OCI-LY3 (cell line): ENCODE results near the gene MAZ.
"Not testable (repeated sequence)": the region's sequence is repeated elsewhere in the genome, so short reads cannot be mapped to it uniquely, and the experiment has no call there.

Experiments
- H2AFZ ChIP-seq: fragments of 200-600, 300-600 bp; shearing (Covaris generic); 2 replicates; pipeline ENCODE4 v1.6.0; 2014; ENCODE audit warnings: antibody characterized with exemption, low read depth, low read length
- H3K27ac ChIP-seq: fragments of 200-600, 300-600 bp; sonication (generic); 2 replicates; pipeline ENCODE4 v1.5.1; 2014; ENCODE audit warnings: mild to moderate bottlenecking, low read length, moderate library complexity, mixed read lengths
- H3K27me3 ChIP-seq: fragments of 200-600, 300-600 bp; sonication (generic); 2 replicates; pipeline ENCODE4 v1.6.1; 2014; ENCODE audit warnings: low read depth, low read length, mixed read lengths
- H3K36me3 ChIP-seq: fragments of 200-600, 300-600 bp; sonication (generic); replicated peaks from 2 replicates; pipeline ENCODE3; 2014; ENCODE audit warnings: low read depth, low read length, mixed read lengths
- H3K4me1 ChIP-seq: fragments of 300-600, 200-600 bp; sonication (generic); 2 replicates; pipeline ENCODE4 v1.6.1; 2014; ENCODE audit warnings: low read length, mixed read lengths
- H3K4me2 ChIP-seq: fragments of 200-600, 300-600 bp; sonication (generic); 2 replicates; pipeline ENCODE4 v1.6.1; 2014; ENCODE audit warnings: low read length, mixed read lengths
- H3K4me3 ChIP-seq: fragments of 300-600, 200-600 bp; sonication (generic); 2 replicates; pipeline ENCODE4 v1.5.1; 2014; ENCODE audit warnings: antibody characterized with exemption, mild to moderate bottlenecking, low read length, moderate library complexity
- H3K79me2 ChIP-seq: fragments of 300-600, 200-600 bp; shearing (Covaris generic); 2 replicates; pipeline ENCODE4 v1.6.1; 2014; ENCODE audit warnings: mild to moderate bottlenecking, low read length, mixed read lengths
- H3K9ac ChIP-seq: fragments of 300-600, 200-600 bp; shearing (Covaris generic); 2 replicates; pipeline ENCODE4 v1.6.0; 2014; ENCODE audit warnings: mild to moderate bottlenecking, low read length, moderate library complexity
- H3K9me3 ChIP-seq: fragments of 200-600, 300-600 bp; shearing (Covaris generic); 2 replicates; pipeline ENCODE4 v1.6.1; 2014; ENCODE audit warnings: low read length, mixed read lengths; ENCODE audit not compliant: insufficient read depth
- H4K20me1 ChIP-seq: fragments of 200-600, 300-600 bp; sonication (generic); 2 replicates; pipeline ENCODE4 v1.6.1; 2016; ENCODE audit warnings: low read length, mixed read lengths; ENCODE audit not compliant: insufficient read depth
- CTCF ChIP-seq: fragments of 200-600, 300-600 bp; sonication (generic); IDR thresholded peaks from 2 replicates; pipeline ENCODE4 v1.5.1; 2014; ENCODE audit warnings: antibody characterized with exemption, low read length, low read depth
- EZH2phosphoT487 ChIP-seq: fragments of 200-600 bp; shearing (Covaris generic); IDR thresholded peaks from 2 replicates; pipeline ENCODE4 v1.6.1; 2018; ENCODE audit warnings: antibody characterized with exemption, mixed run types, low read depth

Gene MAZ

GRCh38 chr16:29784901-29785500 lies 21.3 kb upstream of the MAZ start:
- H3K36me3 ChIP-seq = no peaks in the 10 kb centered on the region
- peak overlapping the region; percentile 47; the same call in 1 of the 2 replicates for H3K9ac ChIP-seq
- H4K20me1 ChIP-seq = no peaks in the 10 kb centered on the region
- H3K27ac ChIP-seq = no peak overlapping the region
- peak overlapping the region; percentile 70 for H3K4me3 ChIP-seq
- H3K4me2 ChIP-seq = peak overlapping the region; percentile 71
- H3K4me1 ChIP-seq = peaks cover 4% of the 10 kb centered on the region; the same call in 1 of the 2 replicates
- peaks cover 5% of the 10 kb centered on the region; the same call in 1 of the 2 replicates for H3K79me2 ChIP-seq
- H3K9me3 ChIP-seq = no peaks in the 10 kb centered on the region
- peaks cover 5% of the 10 kb centered on the region; the same call in 1 of the 2 replicates for H3K27me3 ChIP-seq
- peak overlapping the region; percentile 96 for H2AFZ ChIP-seq
- TF ChIP-seq CTCF (peak; percentile 52), EZH2phosphoT487 (no peak)

GRCh38 chr16:29787155-29787554 lies 19.2 kb upstream of the MAZ start:
- not testable (repeated sequence) for H3K4me2 ChIP-seq, H3K36me3 ChIP-seq, H3K4me1 ChIP-seq, H3K9ac ChIP-seq, H3K4me3 ChIP-seq, H3K27ac ChIP-seq, H3K27me3 ChIP-seq, H3K9me3 ChIP-seq, H2AFZ ChIP-seq, H4K20me1 ChIP-seq
- peaks cover 23% of the 10 kb centered on the region for H3K79me2 ChIP-seq

- peaks cover 13% of the 10 kb centered on the region for H3K4me1 ChIP-seq
- H3K9ac ChIP-seq = peak overlapping the region; percentile 98
- peak overlapping the region; percentile 50; the same call in 1 of the 2 replicates for H2AFZ ChIP-seq
- TF ChIP-seq EZH2phosphoT487 (no peak), CTCF (no peak)
- H3K79me2 ChIP-seq = peaks cover 49% of the 10 kb centered on the region
- peak overlapping the region; percentile 94 for H3K4me3 ChIP-seq
- no peaks in the 10 kb centered on the region for H3K27me3 ChIP-seq
- H3K9me3 ChIP-seq = no peaks in the 10 kb centered on the region
- peaks cover 18% of the 10 kb centered on the region for H3K36me3 ChIP-seq
- peak overlapping the region; percentile 76 for H3K4me2 ChIP-seq
- H3K27ac ChIP-seq = peak overlapping the region; percentile 74
- H4K20me1 ChIP-seq = 0 out of 2 replicates have a peak, but pooled peaks cover 4% of the 10 kb centered on the region
Measured at GRCh38 chr16:29789775-29790182, 16.6 kb upstream of the MAZ start.

GRCh38 chr16:29790183-29790948 lies 16.0 kb upstream of the MAZ start, which contains the start of gene KIF22:
TSS of gene KIF22 (plus strand) at chr16:29790751. CDS start at chr16:29790760, 9 bp downstream.
- peaks cover 55% of the 10 kb centered on the region for H3K79me2 ChIP-seq
- H3K27ac ChIP-seq = peak within 1 kb of the TSS; percentile 74
- H3K4me3 ChIP-seq = peak within 1 kb of the TSS; percentile 94
- H3K4me2 ChIP-seq = peak within 1 kb of the TSS; percentile 92
- no peaks in the 10 kb centered on the region for H3K9me3 ChIP-seq
- H4K20me1 ChIP-seq = 0 out of 2 replicates have a peak, but pooled peaks cover 4% of the 10 kb centered on the region
- peaks cover 23% of the 10 kb centered on the region for H3K36me3 ChIP-seq
- H3K9ac ChIP-seq = peak within 1 kb of the TSS; percentile 98
- peaks cover 13% of the 10 kb centered on the region for H3K4me1 ChIP-seq
- no peaks in the 10 kb centered on the region for H3K27me3 ChIP-seq
- peak; percentile 61 for TF ChIP-seq CTCF
- TF ChIP-seq EZH2phosphoT487 = no peak
- peak within 1 kb of the TSS; percentile 50; the same call in 1 of the 2 replicates for H2AFZ ChIP-seq
